ENCODE data around the gene MTA1. TPM values are rescaled to one million over a fixed set of nuclear protein-coding genes. Genes with fewer than 3 reads are reported as not detected.

Gene MTA1
- total and polyA plus RNA-seq, 10 of the 15 experiments (the other 5 are each of a cell fraction or from before 2014, with no cell fraction given): 0.14 to 162 (median 30.6) TPM

DNA sequence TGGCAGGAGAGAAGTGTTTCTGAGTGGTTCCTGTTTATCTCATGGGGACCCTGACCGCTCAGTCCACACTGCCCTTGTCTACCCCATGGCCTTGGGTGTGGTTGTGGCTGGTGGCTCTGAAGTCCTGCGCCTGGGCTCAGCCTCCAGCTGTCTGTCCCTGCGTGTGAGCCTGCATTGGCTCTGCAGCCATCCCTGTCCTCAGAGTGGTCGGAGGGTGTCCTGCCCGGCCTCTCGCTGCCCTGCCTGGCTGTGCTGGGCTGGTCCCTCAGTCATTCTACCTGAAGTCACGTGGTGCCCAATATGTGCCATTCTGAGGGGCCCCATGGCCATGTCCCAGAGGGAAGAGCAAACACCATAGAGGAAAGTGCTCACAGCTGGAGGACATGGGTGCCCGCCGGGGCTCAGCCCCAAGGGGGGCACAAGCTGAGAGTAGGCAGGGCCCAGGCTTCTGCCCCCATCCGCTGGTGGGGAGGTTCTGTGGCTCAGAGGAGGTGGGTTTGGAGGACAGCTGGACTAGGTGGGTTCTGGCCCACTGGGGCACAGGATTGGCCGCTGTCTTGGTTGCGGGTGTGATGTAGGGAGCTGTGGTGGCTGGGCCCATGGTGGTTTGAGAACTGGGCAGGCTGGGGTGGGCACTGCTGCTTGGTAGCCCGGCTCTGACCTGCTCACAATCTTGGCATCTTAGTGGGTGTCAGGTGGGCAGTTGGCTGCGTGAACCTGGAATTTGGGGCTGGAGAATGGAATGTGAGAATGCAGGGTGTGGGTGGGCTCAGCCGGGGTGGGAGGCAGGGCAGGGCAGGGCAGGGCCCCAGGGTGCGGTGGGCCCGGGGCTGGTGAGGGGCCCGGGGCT is 83.0 kb downstream of the MTA1 start:
- no peaks in the 10 kb centered on the region for H3K79me2 ChIP-seq (ENCODE audit: control insufficient read depth, insufficient read depth, low read length)
- TF ChIP-seq, protein P1, sequence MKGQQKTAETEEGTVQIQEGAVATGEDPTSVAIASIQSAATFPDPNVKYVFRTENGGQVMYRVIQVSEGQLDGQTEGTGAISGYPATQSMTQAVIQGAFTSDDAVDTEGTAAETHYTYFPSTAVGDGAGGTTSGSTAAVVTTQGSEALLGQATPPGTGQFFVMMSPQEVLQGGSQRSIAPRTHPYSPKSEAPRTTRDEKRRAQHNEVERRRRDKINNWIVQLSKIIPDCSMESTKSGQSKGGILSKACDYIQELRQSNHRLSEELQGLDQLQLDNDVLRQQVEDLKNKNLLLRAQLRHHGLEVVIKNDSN (IDR thresholded peaks at IDR 0.05; ENCODE audit: borderline replicate concordance, extremely low read length, insufficient read depth, low read depth, low read length): peak; percentile 27
- TF ChIP-seq, protein P2, sequence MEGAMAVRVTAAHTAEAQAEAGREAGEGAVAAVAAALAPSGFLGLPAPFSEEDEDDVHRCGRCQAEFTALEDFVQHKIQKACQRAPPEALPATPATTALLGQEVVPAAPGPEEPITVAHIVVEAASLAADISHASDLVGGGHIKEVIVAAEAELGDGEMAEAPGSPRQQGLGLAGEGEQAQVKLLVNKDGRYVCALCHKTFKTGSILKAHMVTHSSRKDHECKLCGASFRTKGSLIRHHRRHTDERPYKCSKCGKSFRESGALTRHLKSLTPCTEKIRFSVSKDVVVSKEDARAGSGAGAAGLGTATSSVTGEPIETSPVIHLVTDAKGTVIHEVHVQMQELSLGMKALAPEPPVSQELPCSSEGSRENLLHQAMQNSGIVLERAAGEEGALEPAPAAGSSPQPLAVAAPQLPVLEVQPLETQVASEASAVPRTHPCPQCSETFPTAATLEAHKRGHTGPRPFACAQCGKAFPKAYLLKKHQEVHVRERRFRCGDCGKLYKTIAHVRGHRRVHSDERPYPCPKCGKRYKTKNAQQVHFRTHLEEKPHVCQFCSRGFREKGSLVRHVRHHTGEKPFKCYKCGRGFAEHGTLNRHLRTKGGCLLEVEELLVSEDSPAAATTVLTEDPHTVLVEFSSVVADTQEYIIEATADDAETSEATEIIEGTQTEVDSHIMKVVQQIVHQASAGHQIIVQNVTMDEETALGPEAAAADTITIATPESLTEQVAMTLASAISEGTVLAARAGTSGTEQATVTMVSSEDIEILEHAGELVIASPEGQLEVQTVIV (IDR thresholded peaks at IDR 0.05; ENCODE audit: borderline replicate concordance, partially characterized antibody): no peak
- ChIA-PET RAD21 (ENCODE audit: unreplicated experiment) (no interaction called here), CTCF (no interaction called here), POLR2A (no interaction called here), SMC1A (ENCODE audit: uncharacterized antibody, unreplicated experiment) (no interaction called here)
- intact Hi-C loops (cut with micrococcal nuclease; ENCODE audit: unreplicated experiment) (no loop called here), in situ Hi-C loops (cut with MboI) (no loop called here)
- no peaks in the 10 kb centered on the region; a peak in 1 of 4 replicates for H3K27me3 ChIP-seq (replicated peaks in 1 of 2; ENCODE audit: control insufficient read depth in 2 of 2, insufficient read depth in 2 of 2, low read length in 1 of 2)
- H3K36me3 ChIP-seq (ENCODE audit: control insufficient read depth in 2 of 2, insufficient read depth in 2 of 2, low read length in 1 of 2): no peaks in the 10 kb centered on the region
- no peaks in the 10 kb centered on the region for H3K9me3 ChIP-seq (replicated peaks; ENCODE audit: control insufficient read depth, insufficient read depth, low read length)
- FAIRE-seq (no peak), DNase-seq (ENCODE audit: low read depth, low spot score) (no peak), ATAC-seq (no peak)
- 78% methylated on average over 13 of the region's 18 CpGs for WGBS (ENCODE audit: insufficient coverage, insufficient replicate concordance, low lambda C conversion rate, missing lambda C conversion rate)
- BruUV-seq (replicated peaks): no TSS peak
- no peaks in the 10 kb centered on the region for H3K4me1 ChIP-seq (ENCODE audit: control insufficient read depth, insufficient read depth, low read length)
- no peaks in the 10 kb centered on the region for H4K20me1 ChIP-seq (ENCODE audit: control insufficient read depth, insufficient read depth)
- H3K27ac ChIP-seq (ENCODE audit: control insufficient read depth, insufficient read depth): no peak overlapping the region
- H3K4me3 ChIP-seq: no peak overlapping the region
- H3K9ac ChIP-seq (ENCODE audit: control insufficient read depth, insufficient read depth, low read length): no peak overlapping the region
- H3K4me2 ChIP-seq (ENCODE audit: control insufficient read depth, insufficient read depth): no peak overlapping the region
- no peak overlapping the region for H2AFZ ChIP-seq (ENCODE audit: control insufficient read depth, low read depth, low read length)
